A549 (cell line): ENCODE data around the gene BIK. TPM values are rescaled to one million over a fixed set of nuclear protein-coding genes. Genes with fewer than 3 reads are reported as not detected.

Experiments
- ATAC-seq, 2 experiments: fragments of 200-7000 bp in 1 of 2; fragments of >200 bp in 1 of 2; cut with Nextera tagmentation in 1 of 2; cut with Tn5 transposase in 1 of 2; 3 replicates each; pipeline versions ENCODE4 v1.8.0 to v1.9.1; 2018 to 2020; ENCODE audit warnings: mild to moderate bottlenecking in 1 of 2, moderate library complexity in 1 of 2
- CTCF ChIA-PET: fragments of 300-600 bp; sonication (Branson Sonifier 250); formaldehyde crosslinking; extraction: SDS; loops from one replicate; lab custom pipeline; 2021; ENCODE audit warnings: antibody characterized with exemption, inconsistent platforms; lab: Yijun Ruan, JAX
- POLR2A ChIA-PET: fragments of 350-600 bp; formaldehyde crosslinking; extraction: SDS; loops from one replicate; lab custom pipeline; 2021; ENCODE audit warnings: antibody characterized with exemption, inconsistent platforms; lab: Yijun Ruan, JAX
- DNase-seq, 2 experiments: peaks; one replicate each; pipeline versions ENCODE4 v3.0.0 to v3.0.0-alpha.2; 2011 to 2016; ENCODE audit warnings: low read depth in 1 of 2, low spot score in 1 of 2
- FAIRE-seq: peaks from 2 replicates; lab custom pipeline; 2011; peaks lifted over from hg19 to GRCh38; lab: Jason Lieb, UNC
- H3K27ac ChIP-seq, 2 experiments: fragments of >200 bp; sonication (Bioruptor Twin); formaldehyde crosslinking; 3 replicates each; pipeline ENCODE4 v1.5.1; 2016 to 2017
- H3K4me1 ChIP-seq: fragments of >200 bp; sonication (Bioruptor Twin); formaldehyde crosslinking; 3 replicates; pipeline ENCODE4 v1.6.1; 2016
- H3K4me2 ChIP-seq: fragments of >200 bp; sonication (Bioruptor Twin); formaldehyde crosslinking; 3 replicates; pipeline ENCODE4 v1.6.1; 2016
- H3K4me3 ChIP-seq: fragments of >200 bp; sonication (Bioruptor Twin); formaldehyde crosslinking; 3 replicates; pipeline ENCODE4 v1.5.1; 2016
- H3K9me3 ChIP-seq: fragments of >200 bp; sonication (Bioruptor Twin); formaldehyde crosslinking; 3 replicates; pipeline ENCODE4 v1.6.1; 2016
- CBX2 ChIP-seq: fragments of 200-600 bp; sonication (generic); IDR thresholded peaks from 2 replicates; pipeline ENCODE4 v1.6.1; 2016; ENCODE audit warnings: low read depth, mild to moderate bottlenecking, borderline replicate concordance
- CHD4 ChIP-seq: fragments of 200-600 bp; sonication (generic); IDR thresholded peaks from 2 replicates; pipeline ENCODE4 v1.6.1; 2016; ENCODE audit warnings: antibody characterized with exemption, mild to moderate bottlenecking, borderline replicate concordance
- CTCF ChIP-seq: fragments of >200 bp; sonication (Bioruptor Twin); formaldehyde crosslinking; IDR thresholded peaks from 3 replicates; pipeline ENCODE4 v1.5.1; 2016
- E2F6 ChIP-seq: IDR thresholded peaks from 2 replicates; pipeline ENCODE4 v1.6.1; 2012; ENCODE audit warnings: low read depth, borderline replicate concordance
- ELK1 ChIP-seq: fragments of 150-350 bp; IDR thresholded peaks from 2 replicates; pipeline ENCODE4 v1.6.1; 2014; ENCODE audit warnings: low read depth, mild to moderate bottlenecking, low read length
- EP300 ChIP-seq, 2 experiments: fragments of >200 bp; sonication (Bioruptor Twin); formaldehyde crosslinking; IDR thresholded peaks; 2 replicates in 1 of 2; 3 replicates in 1 of 2; pipeline ENCODE4 v1.6.1; 2016 to 2017
- HOXA7 ChIP-seq: fragments of 250-450 bp; sonication (Bioruptor Pico); IDR thresholded peaks from 2 replicates; pipeline ENCODE4 v1.5.0; 2020; ENCODE audit warnings: mild to moderate bottlenecking, moderate library complexity
- HOXB13 ChIP-seq: fragments of 250-450 bp; sonication (Bioruptor Pico); IDR thresholded peaks from 2 replicates; pipeline ENCODE4 v1.5.0; 2020; ENCODE audit warnings: low read depth, mild to moderate bottlenecking, moderate library complexity
- MAX ChIP-seq: IDR thresholded peaks from 2 replicates; pipeline ENCODE4 v1.6.1; 2012
- MAZ ChIP-seq: fragments of 150-350 bp; IDR thresholded peaks from 2 replicates; pipeline ENCODE4 v1.6.1; 2014; ENCODE audit warnings: antibody characterized with exemption, low read depth, low read length, borderline replicate concordance
- POLR2AphosphoS2 ChIP-seq: conservative IDR thresholded peaks from 2 replicates; pipeline ENCODE4 v1.6.1; 2012; ENCODE audit warnings: low read length, improper control_type of control experiment, inconsistent platforms
- RCOR1 ChIP-seq: fragments of 150-350 bp; IDR thresholded peaks from 2 replicates; pipeline ENCODE4 v1.6.1; 2014; ENCODE audit warnings: antibody characterized with exemption, low read length, low read depth
- REST ChIP-seq: fragments of 200-600 bp; sonication (generic); IDR thresholded peaks from 2 replicates; pipeline ENCODE4 v1.6.1; 2016; ENCODE audit warnings: antibody characterized with exemption, mild to moderate bottlenecking, moderate library complexity
- RFX5 ChIP-seq: fragments of 450-650 bp; IDR thresholded peaks from 2 replicates; pipeline ENCODE4 v1.7.1; 2014; ENCODE audit warnings: antibody characterized with exemption, mild to moderate bottlenecking, moderate library complexity
- ZFP36 ChIP-seq: fragments of 450-650 bp; IDR thresholded peaks from 2 replicates; pipeline ENCODE4 v1.6.1; 2014; ENCODE audit warnings: borderline replicate concordance; ENCODE audit not compliant: partially characterized antibody
- WGBS: methylation state at CpG from one replicate; pipeline ENCODE4 v1.1.6; 2017; ENCODE audit errors: missing lambda C conversion rate; 5-methylcytosine and 5-hydroxymethylcytosine counted together
- polyA plus RNA-seq, 4 experiments: library from polyadenylated mRNA; depleted of rRNA in 3 of 4; stranded (reverse); fragments of >200 nt; fragmentation: RNase III in 1 of 4; extraction: RNeasy Plus Mini Kit Qiagen cat#74134 plus additional on column Dnase treatment in 1 of 4; gene quantifications; 2 replicates in 3 of 4; 3 replicates in 1 of 4; pipeline ENCODE4 v1.2.3, GENCODE V29; 2011 to 2017

BIK gene
- polyA plus RNA-seq, 2 of the 4 experiments (the other 2 are of a cell fraction): 0.54 to 0.88 TPM

GRCh38 chr22:43085658-43086606, 24.6 kb upstream of the BIK start:
- H3K27ac ChIP-seq: no peak overlapping the region
- H3K4me2 ChIP-seq: no peak overlapping the region
- ChIA-PET POLR2A (no interaction called here), CTCF (interaction anchor here (1.0 kb wide), 2 partner anchors 26 to 98 kb away, joined by 3 read pairs; no protein-coding TSS in a partner anchor)
- 0 out of 3 replicates have a peak, but pooled peaks cover 4% of the 10 kb centered on the region for H3K4me1 ChIP-seq
- no peaks in the 10 kb centered on the region for H3K9me3 ChIP-seq
- no peak overlapping the region for H3K4me3 ChIP-seq
- 88% methylated on average over 18 of the region's 19 CpGs for WGBS
- DNase-seq: no peak
- FAIRE-seq: no peak
- ATAC-seq: no peak
- TF ChIP-seq ELK1 (no peak), REST (no peak), CTCF (no peak), EP300 (IDR thresholded peaks at IDR 0.05) (no peak), RFX5 (no peak), CBX2 (no peak), MAZ (no peak)

- ChIA-PET POLR2A (interaction anchor here (0.5 kb wide), 1 partner anchor 77 kb away, joined by 3 read pairs; no protein-coding TSS in a partner anchor), CTCF (no interaction called here)
- no peak for DNase-seq
- TF ChIP-seq HOXB13 (CRISPR knock-in tag) (no peak), POLR2AphosphoS2 (no peak), MAX (no peak), E2F6 (no peak), REST (no peak), HOXA7 (CRISPR knock-in tag) (no peak), ZFP36 (no peak), RCOR1 (no peak), CHD4 (no peak)
- Histone ChIP-seq H3K4me1 (0 out of 3 replicates have a peak, but pooled peaks cover 4% of the 10 kb centered on the region), H3K4me2 (peak overlapping the region; percentile 74), H3K9me3 (no peaks in the 10 kb centered on the region), H3K27ac (peak overlapping the region; percentile 64 to 92), H3K4me3 (peak overlapping the region; percentile 45)
- no peak for FAIRE-seq
- ATAC-seq: peak; percentile 2 to 8; a peak in 3 of 6 replicates
- 55% methylated on average over 6 of the region's 9 CpGs for WGBS
Observed at GRCh38 chr22:43088627-43088983, 21.9 kb upstream of the BIK start.
